PFSK-1 (cell line): ENCODE measurements around the gene SFXN3.

Source experiments
- FOXP2 ChIP-seq: optimal IDR thresholded peaks from 2 replicates; pipeline ENCODE3; 2011; ENCODE audit warnings: borderline replicate concordance, control low read depth, inconsistent platforms; ENCODE audit not compliant: insufficient read depth; ENCODE audit errors: extremely low read length, extremely low read depth
- POLR2AphosphoS5 ChIP-seq: IDR thresholded peaks from 2 replicates; pipeline ENCODE4 v1.6.1; 2012; ENCODE audit warnings: low read depth, mild to moderate bottlenecking, control low read depth, low read length, moderate library complexity
- SIN3A ChIP-seq: IDR thresholded peaks from 2 replicates; pipeline ENCODE4 v1.6.1; 2012; ENCODE audit warnings: mild to moderate bottlenecking, low read length, moderate library complexity, borderline replicate concordance; ENCODE audit not compliant: insufficient read depth
- TAF1 ChIP-seq: IDR thresholded peaks from 2 replicates; pipeline ENCODE4 v1.6.1; 2012; ENCODE audit warnings: low read length, control low read depth, borderline replicate concordance; ENCODE audit not compliant: insufficient read depth
- TF ChIP-seq, protein P1 (sequence below), 2 experiments: IDR thresholded peaks; 2 replicates each; pipeline versions ENCODE4 v1.6.1 to v1.8.0; 2011 to 2012; ENCODE audit warnings: low read depth in 2 of 2, low read length in 2 of 2, control low read depth in 1 of 2, inconsistent platforms in 1 of 2, mild to moderate bottlenecking in 1 of 2, moderate library complexity in 1 of 2; ENCODE audit not compliant: insufficient read depth in 1 of 2

The SFXN3 gene

DNA sequence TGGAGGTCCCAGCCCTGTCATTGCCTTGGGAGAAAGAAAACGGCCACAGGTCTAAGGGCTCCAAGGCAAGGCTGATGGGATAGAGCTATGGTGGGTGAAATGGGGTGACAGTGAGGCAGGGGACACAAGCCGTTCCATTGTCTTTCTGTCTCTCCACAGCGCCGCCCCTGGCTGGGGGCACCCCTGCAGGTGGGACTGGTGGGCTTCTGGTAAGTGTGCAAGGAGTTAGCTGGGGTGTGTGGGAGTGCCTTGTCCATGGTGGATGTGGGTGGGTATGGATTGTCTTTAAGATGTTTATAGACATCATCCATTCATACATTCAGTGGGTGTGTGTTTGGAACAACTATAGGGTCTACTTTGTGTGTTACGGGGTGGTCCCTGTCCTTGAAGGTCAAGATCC lies 7.5 kb downstream of the SFXN3 start:
- TF ChIP-seq FOXP2 (no peak), SIN3A (no peak), POLR2AphosphoS5 (no peak)

DNA sequence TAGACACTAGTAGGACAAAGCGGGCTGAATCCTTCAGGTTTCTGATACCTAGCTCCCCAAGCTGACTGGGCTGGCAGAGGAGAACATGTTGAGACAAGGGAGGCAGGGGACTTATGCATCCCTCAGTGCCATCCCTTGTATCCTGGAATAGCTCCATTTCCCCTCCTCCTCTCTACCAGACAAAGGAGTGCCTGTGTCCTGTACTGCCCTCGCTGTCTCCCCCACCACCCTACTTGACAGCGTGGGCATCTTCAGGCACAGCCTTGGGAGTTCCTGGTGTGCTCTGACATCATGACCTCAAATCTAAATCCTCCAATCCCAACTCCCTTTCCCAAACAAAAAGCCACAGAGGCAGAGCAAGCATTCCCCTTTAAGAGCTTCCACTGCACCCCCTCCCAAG lies 9.0 kb downstream of the SFXN3 start:
- TF ChIP-seq, protein P1, sequence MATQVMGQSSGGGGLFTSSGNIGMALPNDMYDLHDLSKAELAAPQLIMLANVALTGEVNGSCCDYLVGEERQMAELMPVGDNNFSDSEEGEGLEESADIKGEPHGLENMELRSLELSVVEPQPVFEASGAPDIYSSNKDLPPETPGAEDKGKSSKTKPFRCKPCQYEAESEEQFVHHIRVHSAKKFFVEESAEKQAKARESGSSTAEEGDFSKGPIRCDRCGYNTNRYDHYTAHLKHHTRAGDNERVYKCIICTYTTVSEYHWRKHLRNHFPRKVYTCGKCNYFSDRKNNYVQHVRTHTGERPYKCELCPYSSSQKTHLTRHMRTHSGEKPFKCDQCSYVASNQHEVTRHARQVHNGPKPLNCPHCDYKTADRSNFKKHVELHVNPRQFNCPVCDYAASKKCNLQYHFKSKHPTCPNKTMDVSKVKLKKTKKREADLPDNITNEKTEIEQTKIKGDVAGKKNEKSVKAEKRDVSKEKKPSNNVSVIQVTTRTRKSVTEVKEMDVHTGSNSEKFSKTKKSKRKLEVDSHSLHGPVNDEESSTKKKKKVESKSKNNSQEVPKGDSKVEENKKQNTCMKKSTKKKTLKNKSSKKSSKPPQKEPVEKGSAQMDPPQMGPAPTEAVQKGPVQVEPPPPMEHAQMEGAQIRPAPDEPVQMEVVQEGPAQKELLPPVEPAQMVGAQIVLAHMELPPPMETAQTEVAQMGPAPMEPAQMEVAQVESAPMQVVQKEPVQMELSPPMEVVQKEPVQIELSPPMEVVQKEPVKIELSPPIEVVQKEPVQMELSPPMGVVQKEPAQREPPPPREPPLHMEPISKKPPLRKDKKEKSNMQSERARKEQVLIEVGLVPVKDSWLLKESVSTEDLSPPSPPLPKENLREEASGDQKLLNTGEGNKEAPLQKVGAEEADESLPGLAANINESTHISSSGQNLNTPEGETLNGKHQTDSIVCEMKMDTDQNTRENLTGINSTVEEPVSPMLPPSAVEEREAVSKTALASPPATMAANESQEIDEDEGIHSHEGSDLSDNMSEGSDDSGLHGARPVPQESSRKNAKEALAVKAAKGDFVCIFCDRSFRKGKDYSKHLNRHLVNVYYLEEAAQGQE (IDR thresholded peaks at IDR 0.05; ENCODE audit: insufficient read depth in 1 of 2, low read depth in 2 of 2, low read length in 2 of 2), result no peak
- TF ChIP-seq POLR2AphosphoS5 (no peak), FOXP2 (no peak), SIN3A (no peak), TAF1 (no peak)

DNA sequence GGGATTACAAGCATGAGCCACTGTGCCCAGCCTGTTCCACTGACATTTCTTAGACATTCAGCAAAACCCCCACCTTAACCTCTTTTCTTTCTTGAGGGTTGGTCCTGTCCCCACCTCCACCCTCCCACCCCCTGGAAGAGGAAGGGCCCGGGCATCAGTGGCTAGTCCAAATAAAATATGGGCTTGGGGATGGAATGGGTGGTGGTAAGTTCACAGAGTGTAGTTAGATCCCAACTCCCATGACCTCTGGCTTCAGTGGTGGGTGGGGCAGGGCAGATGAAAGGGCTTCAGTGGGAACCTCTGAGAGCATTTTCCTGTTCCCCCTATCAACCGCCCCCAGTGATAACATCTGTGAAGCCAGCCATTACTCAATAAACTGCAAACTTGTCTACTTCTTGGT lies 9.8 kb downstream of the SFXN3 start:
- no peak for TF ChIP-seq TAF1
- TF ChIP-seq POLR2AphosphoS5, result no peak
- no peak for TF ChIP-seq SIN3A
- TF ChIP-seq, protein P1 (IDR thresholded peaks at IDR 0.05; ENCODE audit: insufficient read depth in 1 of 2, low read depth in 2 of 2, low read length in 2 of 2), result no peak
- no peak for TF ChIP-seq FOXP2

DNA sequence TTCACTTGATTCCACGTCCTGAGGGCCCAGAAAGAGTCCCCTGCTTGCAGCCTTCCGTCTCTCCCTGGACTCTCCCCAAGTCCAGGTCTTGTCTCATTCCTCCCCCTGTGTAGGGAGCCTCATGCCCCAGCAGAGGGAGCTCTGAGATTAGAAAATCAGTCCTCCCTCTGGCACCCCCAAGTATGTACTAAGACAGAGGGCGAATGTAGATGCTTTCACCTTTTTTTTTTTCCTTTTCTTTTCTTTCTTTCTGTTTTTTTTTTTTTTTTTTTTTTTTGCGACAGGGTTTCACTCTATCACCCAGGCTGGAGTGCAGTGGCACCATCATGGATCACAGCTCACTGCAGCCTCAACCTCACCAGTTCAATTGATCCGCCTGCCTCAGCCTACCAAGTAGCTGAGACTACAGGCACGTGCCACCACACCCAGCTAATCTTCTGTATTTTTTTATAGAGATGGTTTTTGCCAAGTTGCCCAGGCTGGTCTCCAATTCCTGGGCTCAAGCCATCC lies 10.3 kb downstream of the SFXN3 start:
- TF ChIP-seq TAF1, result no peak
- no peak for TF ChIP-seq SIN3A
- no peak for TF ChIP-seq FOXP2
- TF ChIP-seq POLR2AphosphoS5, result no peak
- TF ChIP-seq, protein P1 (IDR thresholded peaks at IDR 0.05; ENCODE audit: insufficient read depth in 1 of 2, low read depth in 2 of 2, low read length in 2 of 2), result no peak

DNA sequence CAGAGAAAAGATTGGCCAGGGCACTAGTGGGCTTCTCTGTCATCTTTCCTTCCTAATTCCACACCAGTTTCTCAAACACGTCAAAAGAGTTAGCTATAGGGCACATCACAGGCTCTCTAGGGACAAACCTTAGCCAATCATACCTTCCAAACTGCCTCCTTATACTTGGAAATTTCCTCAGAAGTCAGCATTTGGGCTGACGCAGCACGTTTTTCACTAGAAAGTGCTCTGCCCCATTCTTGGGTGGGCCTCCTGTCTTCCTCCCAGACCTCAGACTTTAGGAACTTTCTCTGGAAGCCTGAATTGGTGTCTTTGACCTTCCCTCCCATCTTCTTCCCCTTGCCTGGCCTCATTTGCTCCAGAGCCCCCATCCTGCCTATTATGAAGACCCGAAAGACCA lies 11.1 kb downstream of the SFXN3 start:
- TF ChIP-seq TAF1, result no peak
- no peak for TF ChIP-seq FOXP2
- TF ChIP-seq POLR2AphosphoS5, result no peak
- TF ChIP-seq SIN3A, result no peak
- TF ChIP-seq, protein P1 (IDR thresholded peaks at IDR 0.05; ENCODE audit: insufficient read depth in 1 of 2, low read depth in 2 of 2, low read length in 2 of 2), result no peak
